ENCODE data around the gene ZNF804B.

The ZNF804B gene

GRCh38 chr7:89316584-89317251 lies 557.2 kb downstream of the ZNF804B start:
- DNase-seq = no peak

- no peak for DNase-seq
Observed at GRCh38 chr7:89332026-89332425, 572.5 kb downstream of the ZNF804B start.

GRCh38 chr7:89334797-89335196 lies 575.3 kb downstream of the ZNF804B start:
- no peak for DNase-seq

- no peak for DNase-seq
Observed at GRCh38 chr7:89335490-89335889, 576.0 kb downstream of the ZNF804B start.

- no peak for DNase-seq
Observed at GRCh38 chr7:89336121-89336520, 576.6 kb downstream of the ZNF804B start.

GRCh38 chr7:89339748-89340147 lies 580.2 kb downstream of the ZNF804B start:
- DNase-seq = no peak

GRCh38 chr7:89357121-89357520 lies 597.6 kb downstream of the ZNF804B start:
- DNase-seq = no peak

- DNase-seq = no peak
Observed at GRCh38 chr7:89377219-89377618, 617.7 kb downstream of the ZNF804B start.

GRCh38 chr7:89385411-89385810 lies 625.9 kb downstream of the ZNF804B start:
- DNase-seq = no peak

Data from NCI-H446 (cell line).